Measurements from ENCODE around the gene ARHGAP15.

DNA sequence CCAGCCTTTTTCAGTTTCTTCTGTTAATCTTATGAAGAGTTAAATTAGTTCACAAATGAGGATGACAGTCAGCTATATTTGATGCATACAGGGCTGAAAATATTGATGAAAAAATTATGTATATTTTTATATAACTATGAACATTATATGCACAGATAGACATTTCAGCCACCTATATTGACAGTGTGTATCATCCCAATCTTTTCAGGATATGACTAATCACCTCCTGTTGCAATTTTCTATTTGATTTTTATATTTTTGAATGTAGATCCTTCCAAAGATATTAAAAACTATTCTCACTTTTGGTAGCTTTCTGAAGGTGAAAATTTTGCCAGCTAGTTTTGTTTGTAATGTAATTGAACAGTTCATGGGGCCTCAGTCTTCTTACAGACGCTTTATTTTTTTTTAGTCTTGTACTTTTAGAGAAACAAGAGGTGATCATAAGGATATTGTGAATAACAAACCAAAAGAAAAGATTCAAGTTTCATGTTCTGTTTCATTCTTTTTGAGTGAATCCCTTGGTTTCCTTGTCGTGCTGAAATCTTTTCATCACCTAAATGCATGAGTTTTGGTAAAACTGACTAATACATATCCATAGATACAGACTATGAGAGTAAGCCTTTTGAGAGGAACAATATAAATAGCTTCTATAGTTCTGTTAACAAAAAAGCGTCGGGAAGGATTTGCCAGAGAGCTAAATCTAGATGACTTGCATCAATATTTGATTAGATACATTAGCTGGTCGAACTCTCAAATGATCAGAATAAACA lies 123.1 kb downstream of the ARHGAP15 start:
- TF ChIP-seq, protein P1, sequence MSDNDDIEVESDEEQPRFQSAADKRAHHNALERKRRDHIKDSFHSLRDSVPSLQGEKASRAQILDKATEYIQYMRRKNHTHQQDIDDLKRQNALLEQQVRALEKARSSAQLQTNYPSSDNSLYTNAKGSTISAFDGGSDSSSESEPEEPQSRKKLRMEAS (IDR thresholded peaks at IDR 0.05) = no peak
- no peak for TF ChIP-seq SP1 (IDR thresholded peaks at IDR 0.05)
- TF ChIP-seq, protein P2, sequence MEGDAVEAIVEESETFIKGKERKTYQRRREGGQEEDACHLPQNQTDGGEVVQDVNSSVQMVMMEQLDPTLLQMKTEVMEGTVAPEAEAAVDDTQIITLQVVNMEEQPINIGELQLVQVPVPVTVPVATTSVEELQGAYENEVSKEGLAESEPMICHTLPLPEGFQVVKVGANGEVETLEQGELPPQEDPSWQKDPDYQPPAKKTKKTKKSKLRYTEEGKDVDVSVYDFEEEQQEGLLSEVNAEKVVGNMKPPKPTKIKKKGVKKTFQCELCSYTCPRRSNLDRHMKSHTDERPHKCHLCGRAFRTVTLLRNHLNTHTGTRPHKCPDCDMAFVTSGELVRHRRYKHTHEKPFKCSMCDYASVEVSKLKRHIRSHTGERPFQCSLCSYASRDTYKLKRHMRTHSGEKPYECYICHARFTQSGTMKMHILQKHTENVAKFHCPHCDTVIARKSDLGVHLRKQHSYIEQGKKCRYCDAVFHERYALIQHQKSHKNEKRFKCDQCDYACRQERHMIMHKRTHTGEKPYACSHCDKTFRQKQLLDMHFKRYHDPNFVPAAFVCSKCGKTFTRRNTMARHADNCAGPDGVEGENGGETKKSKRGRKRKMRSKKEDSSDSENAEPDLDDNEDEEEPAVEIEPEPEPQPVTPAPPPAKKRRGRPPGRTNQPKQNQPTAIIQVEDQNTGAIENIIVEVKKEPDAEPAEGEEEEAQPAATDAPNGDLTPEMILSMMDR (IDR thresholded peaks at IDR 0.05; ENCODE audit: low read depth, low read length, missing input control) = no peak
- TF ChIP-seq, protein P3, sequence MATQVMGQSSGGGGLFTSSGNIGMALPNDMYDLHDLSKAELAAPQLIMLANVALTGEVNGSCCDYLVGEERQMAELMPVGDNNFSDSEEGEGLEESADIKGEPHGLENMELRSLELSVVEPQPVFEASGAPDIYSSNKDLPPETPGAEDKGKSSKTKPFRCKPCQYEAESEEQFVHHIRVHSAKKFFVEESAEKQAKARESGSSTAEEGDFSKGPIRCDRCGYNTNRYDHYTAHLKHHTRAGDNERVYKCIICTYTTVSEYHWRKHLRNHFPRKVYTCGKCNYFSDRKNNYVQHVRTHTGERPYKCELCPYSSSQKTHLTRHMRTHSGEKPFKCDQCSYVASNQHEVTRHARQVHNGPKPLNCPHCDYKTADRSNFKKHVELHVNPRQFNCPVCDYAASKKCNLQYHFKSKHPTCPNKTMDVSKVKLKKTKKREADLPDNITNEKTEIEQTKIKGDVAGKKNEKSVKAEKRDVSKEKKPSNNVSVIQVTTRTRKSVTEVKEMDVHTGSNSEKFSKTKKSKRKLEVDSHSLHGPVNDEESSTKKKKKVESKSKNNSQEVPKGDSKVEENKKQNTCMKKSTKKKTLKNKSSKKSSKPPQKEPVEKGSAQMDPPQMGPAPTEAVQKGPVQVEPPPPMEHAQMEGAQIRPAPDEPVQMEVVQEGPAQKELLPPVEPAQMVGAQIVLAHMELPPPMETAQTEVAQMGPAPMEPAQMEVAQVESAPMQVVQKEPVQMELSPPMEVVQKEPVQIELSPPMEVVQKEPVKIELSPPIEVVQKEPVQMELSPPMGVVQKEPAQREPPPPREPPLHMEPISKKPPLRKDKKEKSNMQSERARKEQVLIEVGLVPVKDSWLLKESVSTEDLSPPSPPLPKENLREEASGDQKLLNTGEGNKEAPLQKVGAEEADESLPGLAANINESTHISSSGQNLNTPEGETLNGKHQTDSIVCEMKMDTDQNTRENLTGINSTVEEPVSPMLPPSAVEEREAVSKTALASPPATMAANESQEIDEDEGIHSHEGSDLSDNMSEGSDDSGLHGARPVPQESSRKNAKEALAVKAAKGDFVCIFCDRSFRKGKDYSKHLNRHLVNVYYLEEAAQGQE (IDR thresholded peaks at IDR 0.05) = no peak

All from liver (tissue), 3 donors.